AG10803 (cell line): ENCODE data around the gene POU2F1.

Experiments
- DNase-seq: peaks from one replicate; pipeline ENCODE4 v3.0.0; 2010; ENCODE audit warnings: low read depth
- H3K4me3 ChIP-seq: 2 replicates; pipeline ENCODE4 v1.5.1; 2011; ENCODE audit warnings: mild to moderate bottlenecking, low read length, control low read depth
- CTCF ChIP-seq: conservative IDR thresholded peaks from 2 replicates; pipeline ENCODE4 v1.5.1; 2011; ENCODE audit warnings: mild to moderate bottlenecking, low read length, control low read depth, inconsistent platforms

Gene POU2F1

DNA sequence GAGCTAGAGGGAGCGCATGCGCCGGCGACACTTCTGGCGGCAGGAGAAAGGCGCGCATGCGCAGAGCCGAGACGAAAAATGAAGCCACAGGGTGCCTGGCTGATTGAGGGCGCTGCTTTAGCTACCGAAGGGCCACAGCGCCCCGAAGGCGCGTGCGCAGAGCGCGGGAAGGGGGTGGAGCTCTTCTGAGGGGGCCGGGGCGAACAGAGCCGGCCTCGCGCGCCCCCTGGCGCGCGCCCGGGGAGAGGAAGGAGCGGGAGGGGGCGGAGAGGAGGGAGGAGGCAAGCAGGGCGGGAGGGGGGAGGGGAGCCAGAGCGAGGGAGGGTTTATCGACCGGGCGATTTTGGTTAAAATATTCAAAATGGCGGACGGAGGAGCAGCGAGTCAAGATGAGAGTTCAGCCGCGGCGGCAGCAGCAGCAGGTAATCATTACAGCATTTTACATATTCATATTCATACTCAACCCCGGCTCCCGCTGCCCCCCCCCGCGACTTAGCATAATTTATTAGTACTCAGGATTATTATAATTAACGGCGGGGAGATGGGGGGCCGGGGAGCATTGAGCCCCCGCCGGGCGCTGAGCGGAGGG lies at the start of gene POU2F1:
TSS of gene POU2F1 (plus strand) at position 350 of the 589 bp plus-strand sequence. CDS start at position 362, 12 bp downstream.
- H3K4me3 ChIP-seq, result peak within 1 kb of the TSS; percentile 95
- peak; percentile 45 for TF ChIP-seq CTCF
- peak; percentile 95 for DNase-seq

GRCh38 chr1:167171286-167171929 lies 49.3 kb upstream of the POU2F1 start:
- DNase-seq, result peak; percentile 25
- TF ChIP-seq CTCF, result peak; percentile 12; the same call in 1 of the 2 replicates
- no peak overlapping the region for H3K4me3 ChIP-seq

- no peak for TF ChIP-seq CTCF
- H3K4me3 ChIP-seq, result no peak overlapping the region
- peak; percentile 32 for DNase-seq
These were observed 47.0 kb upstream of the POU2F1 start for GRCh38 chr1:167173516-167174184.

DNA sequence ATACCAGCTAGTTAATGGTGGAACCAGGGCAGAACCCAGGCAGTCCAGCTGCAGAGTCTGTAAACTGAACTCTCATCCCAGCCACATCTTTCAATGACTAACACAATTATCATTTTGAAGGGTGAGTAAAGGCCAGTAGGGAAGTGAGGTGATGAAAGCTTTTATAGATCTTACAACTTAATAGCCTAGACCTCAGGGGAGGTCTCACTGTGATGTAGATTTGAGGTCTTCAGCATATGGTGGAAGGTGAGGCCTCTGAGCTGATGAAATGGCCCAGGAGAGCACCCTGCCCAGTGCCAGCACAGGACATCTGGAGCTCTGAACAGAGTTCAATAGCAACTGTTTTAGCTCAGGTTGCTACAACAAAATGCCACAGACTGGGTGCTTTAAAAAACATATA lies 44.8 kb upstream of the POU2F1 start:
- peak; percentile 12 for DNase-seq
- TF ChIP-seq CTCF, result no peak
- H3K4me3 ChIP-seq, result no peak overlapping the region

DNA sequence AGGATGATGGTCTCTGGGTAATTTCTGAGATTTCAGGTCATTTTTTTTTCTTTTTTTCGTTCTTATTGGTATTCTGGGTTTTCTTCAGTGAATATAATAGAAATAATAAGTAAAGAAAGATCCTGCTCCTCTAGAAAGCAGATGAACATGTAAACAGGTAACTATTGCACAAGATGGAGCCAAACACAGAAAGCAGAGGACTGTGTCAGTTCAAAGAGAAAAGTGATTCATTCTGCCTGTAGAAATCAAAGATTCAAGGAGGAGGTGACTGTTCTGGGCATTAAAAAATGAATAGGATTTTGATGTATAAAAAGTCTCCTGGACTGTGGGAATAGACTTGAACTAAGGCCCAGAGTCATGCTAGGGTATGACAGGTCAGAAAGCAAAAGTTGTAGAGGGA lies 41.9 kb upstream of the POU2F1 start:
- no peak for DNase-seq
- TF ChIP-seq CTCF, result no peak
- H3K4me3 ChIP-seq, result no peak overlapping the region

DNA sequence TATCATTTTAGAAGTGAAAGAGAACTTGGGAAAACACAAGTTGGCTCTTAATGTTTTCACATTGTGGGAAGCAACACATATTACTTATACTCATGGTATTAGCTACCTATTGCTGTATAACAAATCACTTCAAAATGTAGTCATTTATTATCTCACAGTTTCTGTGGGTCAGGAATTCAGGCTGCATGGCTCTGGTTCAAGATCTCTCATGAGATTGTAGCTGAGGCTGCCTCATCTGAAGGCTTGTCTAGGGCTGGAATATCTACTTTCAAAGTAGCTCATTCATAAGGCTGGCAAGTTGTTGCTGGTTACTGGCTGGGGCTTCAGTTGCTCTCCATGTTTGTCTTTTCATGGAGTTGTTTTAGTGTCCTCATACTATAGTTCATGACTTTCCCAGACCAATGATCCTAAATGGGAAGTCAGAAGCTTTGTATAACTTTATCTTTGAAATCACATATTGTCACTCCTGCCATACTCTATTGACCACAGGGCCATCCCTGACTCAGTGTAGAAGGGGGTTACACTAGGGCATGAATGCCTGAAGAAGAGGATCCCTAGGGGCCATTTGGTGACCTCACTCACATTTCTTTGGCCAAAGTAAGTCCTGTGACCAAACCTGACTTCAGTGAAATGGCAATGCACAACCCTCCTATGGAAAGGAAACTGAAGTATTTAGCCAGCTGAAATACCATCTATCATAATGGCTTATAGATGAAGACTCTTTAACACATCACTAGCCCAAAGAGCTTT lies 37.9 kb upstream of the POU2F1 start:
- no peak for TF ChIP-seq CTCF
- no peak for DNase-seq

More for the DNA sequence above, 37.9 kb upstream of the POU2F1 start:
- H3K4me3 ChIP-seq, result no peak overlapping the region
